OCI-LY3 (cell line): ENCODE measurements around the gene CNIH4.
"Not testable (repeated sequence)": the region's sequence is repeated elsewhere in the genome, so short reads cannot be mapped to it uniquely, and the experiment has no call there.

Experiments
- H2AFZ ChIP-seq: fragments of 200-600, 300-600 bp; shearing (Covaris generic); 2 replicates; pipeline ENCODE4 v1.6.0; 2014; ENCODE audit warnings: antibody characterized with exemption, low read depth, low read length
- H3K27ac ChIP-seq: fragments of 200-600, 300-600 bp; sonication (generic); 2 replicates; pipeline ENCODE4 v1.5.1; 2014; ENCODE audit warnings: mild to moderate bottlenecking, low read length, moderate library complexity, mixed read lengths
- H3K27me3 ChIP-seq: fragments of 200-600, 300-600 bp; sonication (generic); 2 replicates; pipeline ENCODE4 v1.6.1; 2014; ENCODE audit warnings: low read depth, low read length, mixed read lengths
- H3K36me3 ChIP-seq: fragments of 200-600, 300-600 bp; sonication (generic); replicated peaks from 2 replicates; pipeline ENCODE3; 2014; ENCODE audit warnings: low read depth, low read length, mixed read lengths
- H3K4me1 ChIP-seq: fragments of 300-600, 200-600 bp; sonication (generic); 2 replicates; pipeline ENCODE4 v1.6.1; 2014; ENCODE audit warnings: low read length, mixed read lengths
- H3K4me2 ChIP-seq: fragments of 200-600, 300-600 bp; sonication (generic); 2 replicates; pipeline ENCODE4 v1.6.1; 2014; ENCODE audit warnings: low read length, mixed read lengths
- H3K4me3 ChIP-seq: fragments of 300-600, 200-600 bp; sonication (generic); 2 replicates; pipeline ENCODE4 v1.5.1; 2014; ENCODE audit warnings: antibody characterized with exemption, mild to moderate bottlenecking, low read length, moderate library complexity
- H3K79me2 ChIP-seq: fragments of 300-600, 200-600 bp; shearing (Covaris generic); 2 replicates; pipeline ENCODE4 v1.6.1; 2014; ENCODE audit warnings: mild to moderate bottlenecking, low read length, mixed read lengths
- H3K9ac ChIP-seq: fragments of 300-600, 200-600 bp; shearing (Covaris generic); 2 replicates; pipeline ENCODE4 v1.6.0; 2014; ENCODE audit warnings: mild to moderate bottlenecking, low read length, moderate library complexity
- H3K9me3 ChIP-seq: fragments of 200-600, 300-600 bp; shearing (Covaris generic); 2 replicates; pipeline ENCODE4 v1.6.1; 2014; ENCODE audit warnings: low read length, mixed read lengths; ENCODE audit not compliant: insufficient read depth
- H4K20me1 ChIP-seq: fragments of 200-600, 300-600 bp; sonication (generic); 2 replicates; pipeline ENCODE4 v1.6.1; 2016; ENCODE audit warnings: low read length, mixed read lengths; ENCODE audit not compliant: insufficient read depth
- CTCF ChIP-seq: fragments of 200-600, 300-600 bp; sonication (generic); IDR thresholded peaks from 2 replicates; pipeline ENCODE4 v1.5.1; 2014; ENCODE audit warnings: antibody characterized with exemption, low read length, low read depth
- EZH2phosphoT487 ChIP-seq: fragments of 200-600 bp; shearing (Covaris generic); IDR thresholded peaks from 2 replicates; pipeline ENCODE4 v1.6.1; 2018; ENCODE audit warnings: antibody characterized with exemption, mixed run types, low read depth

The CNIH4 gene

GRCh38 chr1:224408294-224408590, 51.6 kb downstream of the CNIH4 start:
- Histone ChIP-seq H4K20me1 (peaks cover 26% of the 10 kb centered on the region), H3K27ac (no peak overlapping the region; the same call in 1 of the 2 replicates), H3K36me3 (peaks cover 58% of the 10 kb centered on the region), H3K4me1 (peaks cover 26% of the 10 kb centered on the region), H3K79me2 (peaks cover 24% of the 10 kb centered on the region), H3K9ac (no peak overlapping the region), H3K4me3 (no peak overlapping the region), H2AFZ (no peak overlapping the region), H3K27me3 (no peaks in the 10 kb centered on the region), H3K9me3 (no peaks in the 10 kb centered on the region), H3K4me2 (peak overlapping the region; percentile 17; the same call in 1 of the 2 replicates)
- TF ChIP-seq CTCF (no peak), EZH2phosphoT487 (no peak)

GRCh38 chr1:224411766-224412165, 55.1 kb downstream of the CNIH4 start:
- Histone ChIP-seq H3K27ac (no peak overlapping the region), H3K27me3 (no peaks in the 10 kb centered on the region), H4K20me1 (peaks cover 13% of the 10 kb centered on the region), H3K9me3 (no peaks in the 10 kb centered on the region), H3K36me3 (peaks cover 55% of the 10 kb centered on the region), H3K4me3 (no peak overlapping the region), H3K79me2 (peaks cover 16% of the 10 kb centered on the region), H2AFZ (no peak overlapping the region), H3K9ac (no peak overlapping the region), H3K4me2 (no peak overlapping the region), H3K4me1 (peaks cover 18% of the 10 kb centered on the region)
- TF ChIP-seq CTCF (no peak), EZH2phosphoT487 (no peak)

- Histone ChIP-seq H3K79me2 (peaks cover 2% of the 10 kb centered on the region; the same call in 1 of the 2 replicates), H3K27me3 (no peaks in the 10 kb centered on the region), H2AFZ (no peak overlapping the region), H3K4me2 (no peak overlapping the region), H3K4me1 (no peaks in the 10 kb centered on the region), H3K27ac (no peak overlapping the region), H3K9me3 (no peaks in the 10 kb centered on the region), H4K20me1 (peaks cover 11% of the 10 kb centered on the region; the same call in 1 of the 2 replicates), H3K36me3 (peaks cover 87% of the 10 kb centered on the region), H3K4me3 (no peak overlapping the region), H3K9ac (no peak overlapping the region)
- no peak for TF ChIP-seq EZH2phosphoT487
- no peak for TF ChIP-seq CTCF
Observed at GRCh38 chr1:224420106-224420505, 63.4 kb downstream of the CNIH4 start.

- H3K4me2 ChIP-seq: no peak overlapping the region
- no peaks in the 10 kb centered on the region for H3K27me3 ChIP-seq
- TF ChIP-seq EZH2phosphoT487: no peak
- no peak for TF ChIP-seq CTCF
- no peak overlapping the region for H3K9ac ChIP-seq
- H3K27ac ChIP-seq: no peak overlapping the region
- H3K36me3 ChIP-seq: peaks cover 67% of the 10 kb centered on the region
- no peak overlapping the region for H2AFZ ChIP-seq
- no peak overlapping the region for H3K4me3 ChIP-seq
- H4K20me1 ChIP-seq: peaks cover 9% of the 10 kb centered on the region; the same call in 1 of the 2 replicates
- peaks cover 6% of the 10 kb centered on the region for H3K4me1 ChIP-seq
- peaks cover 43% of the 10 kb centered on the region for H3K79me2 ChIP-seq
- no peaks in the 10 kb centered on the region for H3K9me3 ChIP-seq
Observed at GRCh38 chr1:224425279-224425884, 68.7 kb downstream of the CNIH4 start.

GRCh38 chr1:224426869-224427268, 70.2 kb downstream of the CNIH4 start:
- Histone ChIP-seq H4K20me1 (peaks cover 21% of the 10 kb centered on the region), H3K36me3 (peaks cover 62% of the 10 kb centered on the region), H3K79me2 (peaks cover 57% of the 10 kb centered on the region), H3K4me1 (peaks cover 20% of the 10 kb centered on the region)
- H3K27ac ChIP-seq, H3K4me3 ChIP-seq, H2AFZ ChIP-seq, H3K9ac ChIP-seq, H3K27me3 ChIP-seq, H3K9me3 ChIP-seq, H3K4me2 ChIP-seq: not testable (repeated sequence)
